ENCODE measurements around the gene CHML.

The CHML gene

DNA sequence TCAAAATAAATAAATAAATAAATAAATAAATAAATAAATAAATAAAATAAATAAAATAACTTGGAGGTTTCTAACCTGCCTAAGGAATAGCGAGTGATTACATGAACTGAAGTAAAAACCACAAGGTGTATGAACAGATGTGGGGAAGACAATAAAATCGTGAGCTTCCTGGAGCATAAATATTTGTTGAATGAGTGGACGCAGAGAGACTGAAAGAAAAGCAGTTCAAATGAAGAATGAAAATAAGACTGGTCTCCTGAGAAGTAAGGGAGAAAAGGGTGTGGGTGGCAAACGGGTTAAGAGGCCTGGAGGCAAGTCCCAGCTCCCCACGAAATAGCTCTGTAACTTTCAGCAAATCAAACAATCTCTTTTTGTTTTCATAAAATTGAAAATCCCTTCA is 33.6 kb downstream of the CHML start:
- Histone ChIP-seq H3K36me3 (ENCODE audit: insufficient read depth, low read length) (no peaks in the 10 kb centered on the region), H2AFZ (ENCODE audit: low read length, unreplicated experiment) (no peak overlapping the region), H3K27me3 (ENCODE audit: insufficient read depth, low read length) (no peaks in the 10 kb centered on the region), H3K27ac (ENCODE audit: low read depth, low read length) (no peak overlapping the region), H3K4me1 (ENCODE audit: control insufficient read depth, insufficient read depth, low read length, unreplicated experiment) (peaks cover 55% of the 10 kb centered on the region), H3K79me2 (ENCODE audit: control insufficient read depth, insufficient read depth, low read length, unreplicated experiment) (no peaks in the 10 kb centered on the region), H3K4me3 (ENCODE audit: low read depth, low read length) (no peak overlapping the region)

DNA sequence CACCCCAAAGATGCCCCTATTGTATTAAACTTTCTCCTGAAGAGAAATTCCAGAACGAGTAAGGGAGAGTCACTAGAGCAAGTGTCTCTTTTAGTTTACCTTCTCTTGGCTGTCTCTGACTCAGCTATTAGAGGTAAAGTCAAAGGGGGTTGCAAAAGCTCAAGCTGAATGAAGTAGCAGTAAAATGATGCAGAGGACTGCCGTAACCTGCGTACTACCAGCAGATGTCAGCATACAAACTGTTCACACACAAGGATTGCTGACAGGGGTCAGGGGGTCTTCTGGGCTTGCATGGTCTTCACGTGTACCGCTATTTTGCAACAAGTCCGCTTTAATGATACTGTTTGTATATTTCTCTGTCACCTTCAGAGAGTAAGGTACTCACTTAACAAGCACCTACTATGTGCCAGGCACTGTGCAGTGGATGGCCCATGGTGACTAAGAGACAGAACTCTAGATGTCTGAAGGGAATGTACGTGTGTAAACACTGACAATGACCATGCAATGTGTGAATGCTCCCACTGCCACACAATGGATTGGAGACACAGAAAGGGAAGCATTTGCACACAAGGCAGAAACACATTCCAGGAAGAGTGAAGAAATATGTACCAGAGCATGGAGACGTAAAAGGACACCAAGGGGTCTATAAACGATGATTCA is 34.9 kb downstream of the CHML start:
- Histone ChIP-seq H3K27ac (ENCODE audit: low read depth, low read length) (no peak overlapping the region), H2AFZ (ENCODE audit: low read length, unreplicated experiment) (no peak overlapping the region), H3K27me3 (ENCODE audit: insufficient read depth, low read length) (no peaks in the 10 kb centered on the region), H3K4me1 (ENCODE audit: control insufficient read depth, insufficient read depth, low read length, unreplicated experiment) (peaks cover 56% of the 10 kb centered on the region), H3K4me3 (ENCODE audit: low read depth, low read length) (no peak overlapping the region), H3K79me2 (ENCODE audit: control insufficient read depth, insufficient read depth, low read length, unreplicated experiment) (no peaks in the 10 kb centered on the region), H3K36me3 (ENCODE audit: insufficient read depth, low read length) (no peaks in the 10 kb centered on the region)

GRCh38 chr1:241603731-241604245 is 36.4 kb downstream of the CHML start:
- peaks cover 43% of the 10 kb centered on the region for H3K4me1 ChIP-seq (ENCODE audit: control insufficient read depth, insufficient read depth, low read length, unreplicated experiment)
- H3K27me3 ChIP-seq (ENCODE audit: insufficient read depth, low read length) = no peaks in the 10 kb centered on the region
- H3K36me3 ChIP-seq (ENCODE audit: insufficient read depth, low read length) = no peaks in the 10 kb centered on the region
- H3K27ac ChIP-seq (ENCODE audit: low read depth, low read length) = peak overlapping the region; percentile 96
- peak overlapping the region; percentile 93 for H2AFZ ChIP-seq (ENCODE audit: low read length, unreplicated experiment)
- peak overlapping the region; percentile 65 for H3K4me3 ChIP-seq (ENCODE audit: low read depth, low read length)
- H3K79me2 ChIP-seq (ENCODE audit: control insufficient read depth, insufficient read depth, low read length, unreplicated experiment) = no peaks in the 10 kb centered on the region

DNA sequence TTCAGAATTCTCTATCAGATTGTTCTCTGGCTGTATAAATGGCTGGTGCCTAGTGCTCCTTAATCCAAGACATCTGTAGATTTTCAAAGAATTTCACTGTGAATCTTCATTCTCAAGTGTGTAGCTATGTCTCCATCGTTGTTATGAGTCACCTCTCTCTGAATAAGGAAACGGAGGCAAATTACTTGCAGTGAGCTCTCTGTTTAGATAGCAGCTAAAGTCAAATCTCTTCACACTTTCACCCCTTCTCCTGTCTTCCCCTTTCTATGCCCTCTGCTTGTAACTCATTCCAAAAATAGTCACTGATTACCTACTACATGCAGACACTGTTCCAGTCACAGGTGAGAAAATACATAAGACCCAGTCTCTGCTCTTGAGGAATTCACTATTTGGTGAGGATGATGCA is 39.7 kb downstream of the CHML start:
- H3K27me3 ChIP-seq (ENCODE audit: insufficient read depth, low read length) = no peaks in the 10 kb centered on the region
- peaks cover 28% of the 10 kb centered on the region for H3K4me1 ChIP-seq (ENCODE audit: control insufficient read depth, insufficient read depth, low read length, unreplicated experiment)
- no peaks in the 10 kb centered on the region for H3K79me2 ChIP-seq (ENCODE audit: control insufficient read depth, insufficient read depth, low read length, unreplicated experiment)
- no peak overlapping the region; the same call in 1 of the 2 replicates for H3K4me3 ChIP-seq (ENCODE audit: low read depth, low read length)
- peaks cover 5% of the 10 kb centered on the region; the same call in 1 of the 2 replicates for H3K36me3 ChIP-seq (ENCODE audit: insufficient read depth, low read length)
- H2AFZ ChIP-seq (ENCODE audit: low read length, unreplicated experiment) = no peak overlapping the region
- no peak overlapping the region for H3K27ac ChIP-seq (ENCODE audit: low read depth, low read length)

GRCh38 chr1:241598249-241598648 is 41.9 kb downstream of the CHML start:
- Histone ChIP-seq H3K79me2 (ENCODE audit: control insufficient read depth, insufficient read depth, low read length, unreplicated experiment) (no peaks in the 10 kb centered on the region), H3K4me3 (ENCODE audit: low read depth, low read length) (no peak overlapping the region), H3K4me1 (ENCODE audit: control insufficient read depth, insufficient read depth, low read length, unreplicated experiment) (peaks cover 22% of the 10 kb centered on the region), H3K27me3 (ENCODE audit: insufficient read depth, low read length) (no peaks in the 10 kb centered on the region), H3K36me3 (ENCODE audit: insufficient read depth, low read length) (peaks cover 10% of the 10 kb centered on the region), H3K27ac (ENCODE audit: low read depth, low read length) (no peak overlapping the region), H2AFZ (ENCODE audit: low read length, unreplicated experiment) (no peak overlapping the region)

DNA sequence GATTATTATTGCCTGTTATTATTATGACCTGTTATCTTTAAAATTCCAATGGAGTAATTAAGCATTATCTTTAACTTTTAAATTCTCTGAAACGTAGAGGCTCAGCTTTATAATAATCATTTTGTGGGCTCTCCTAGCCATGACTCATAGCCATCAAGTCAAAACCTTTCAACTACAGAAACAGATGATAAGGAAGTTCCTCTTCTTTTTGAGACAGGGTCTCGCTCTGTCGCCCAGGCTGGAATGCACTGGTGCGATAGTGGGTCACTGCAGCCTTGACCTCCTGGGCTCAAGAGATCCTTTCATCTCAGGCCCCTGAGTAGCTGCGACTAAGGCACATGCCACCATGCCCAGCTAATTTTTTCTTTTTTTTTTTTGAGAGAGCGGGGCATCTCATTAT is 43.5 kb downstream of the CHML start:
- Histone ChIP-seq H3K4me1 (ENCODE audit: control insufficient read depth, insufficient read depth, low read length, unreplicated experiment) (peaks cover 30% of the 10 kb centered on the region), H3K79me2 (ENCODE audit: control insufficient read depth, insufficient read depth, low read length, unreplicated experiment) (no peaks in the 10 kb centered on the region), H3K27me3 (ENCODE audit: insufficient read depth, low read length) (no peaks in the 10 kb centered on the region), H3K36me3 (ENCODE audit: insufficient read depth, low read length) (peaks cover 10% of the 10 kb centered on the region), H3K27ac (ENCODE audit: low read depth, low read length) (no peak overlapping the region), H2AFZ (ENCODE audit: low read length, unreplicated experiment) (no peak overlapping the region), H3K4me3 (ENCODE audit: low read depth, low read length) (no peak overlapping the region)

- Histone ChIP-seq H3K4me1 (ENCODE audit: control insufficient read depth, insufficient read depth, low read length, unreplicated experiment) (peaks cover 25% of the 10 kb centered on the region), H3K4me3 (ENCODE audit: low read depth, low read length) (no peak overlapping the region), H3K79me2 (ENCODE audit: control insufficient read depth, insufficient read depth, low read length, unreplicated experiment) (no peaks in the 10 kb centered on the region), H2AFZ (ENCODE audit: low read length, unreplicated experiment) (no peak overlapping the region), H3K27ac (ENCODE audit: low read depth, low read length) (peak overlapping the region; percentile 12), H3K27me3 (ENCODE audit: insufficient read depth, low read length) (no peaks in the 10 kb centered on the region), H3K36me3 (ENCODE audit: insufficient read depth, low read length) (peaks cover 10% of the 10 kb centered on the region)
Observed at GRCh38 chr1:241593186-241593585, 47.0 kb downstream of the CHML start.

DNA sequence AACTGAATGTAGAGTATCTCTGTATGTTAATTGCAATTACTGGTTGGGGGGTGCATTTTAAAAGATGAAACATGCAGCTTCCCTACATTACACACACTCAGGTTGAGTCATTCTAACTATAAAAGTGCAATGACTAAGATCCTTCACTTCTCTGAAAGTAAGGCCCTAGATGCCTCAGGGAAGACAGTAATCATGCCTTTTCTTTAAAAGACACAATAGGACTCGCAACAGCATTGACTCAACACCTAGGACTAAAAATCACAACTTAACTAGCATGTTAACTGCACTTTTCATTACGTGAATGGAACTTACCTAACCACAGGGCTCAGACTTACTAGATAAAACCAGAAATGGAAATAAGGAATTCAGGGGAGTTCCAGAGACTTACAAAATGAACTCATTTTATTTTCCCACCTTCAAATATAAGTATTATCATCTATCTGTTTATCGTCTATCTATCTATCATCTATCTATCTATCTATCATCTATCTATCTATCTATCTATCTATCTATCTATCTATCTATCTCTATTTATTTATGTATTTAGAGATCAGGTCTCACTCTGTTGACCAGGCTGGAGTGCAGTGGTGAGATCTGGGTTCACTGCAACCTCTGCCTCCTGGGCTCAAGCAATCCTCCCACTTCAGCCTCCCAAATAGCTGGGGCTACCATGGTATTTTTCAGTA is 47.8 kb downstream of the CHML start:
- Histone ChIP-seq H3K4me3 (ENCODE audit: low read depth, low read length) (no peak overlapping the region), H3K36me3 (ENCODE audit: insufficient read depth, low read length) (peaks cover 10% of the 10 kb centered on the region)

DNA sequence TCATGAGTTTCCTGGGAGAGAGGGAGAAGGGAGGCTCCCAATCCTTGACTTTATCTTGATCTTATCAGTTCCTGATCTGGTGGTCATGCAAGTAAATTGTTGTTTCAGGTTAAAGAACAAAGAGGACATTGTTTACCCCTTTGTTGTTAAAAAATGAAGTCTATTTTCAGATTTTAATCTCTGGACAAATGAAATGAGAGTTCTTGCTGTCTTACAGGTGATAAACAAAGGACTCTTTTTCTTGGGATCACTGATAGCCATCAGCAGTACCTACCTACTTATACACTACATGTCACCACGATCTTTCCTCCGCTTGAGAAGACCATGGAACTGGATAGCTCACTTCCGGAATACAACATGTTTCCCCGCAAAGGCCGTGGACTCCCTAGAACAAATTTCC is 48.4 kb downstream of the CHML start:
- Histone ChIP-seq H3K27ac (ENCODE audit: low read depth, low read length) (no peak overlapping the region), H3K79me2 (ENCODE audit: control insufficient read depth, insufficient read depth, low read length, unreplicated experiment) (no peaks in the 10 kb centered on the region), H2AFZ (ENCODE audit: low read length, unreplicated experiment) (no peak overlapping the region), H3K4me3 (ENCODE audit: low read depth, low read length) (no peak overlapping the region), H3K4me1 (ENCODE audit: control insufficient read depth, insufficient read depth, low read length, unreplicated experiment) (peaks cover 25% of the 10 kb centered on the region), H3K27me3 (ENCODE audit: insufficient read depth, low read length) (no peaks in the 10 kb centered on the region), H3K36me3 (ENCODE audit: insufficient read depth, low read length) (peaks cover 6% of the 10 kb centered on the region)

More for the DNA sequence above, 47.8 kb downstream of the CHML start:
- H3K27me3 ChIP-seq (ENCODE audit: insufficient read depth, low read length) = no peaks in the 10 kb centered on the region
- peak overlapping the region; percentile 33 for H3K27ac ChIP-seq (ENCODE audit: low read depth, low read length)
- H3K4me1 ChIP-seq (ENCODE audit: control insufficient read depth, insufficient read depth, low read length, unreplicated experiment) = peaks cover 25% of the 10 kb centered on the region
- no peaks in the 10 kb centered on the region for H3K79me2 ChIP-seq (ENCODE audit: control insufficient read depth, insufficient read depth, low read length, unreplicated experiment)
- H2AFZ ChIP-seq (ENCODE audit: low read length, unreplicated experiment) = no peak overlapping the region

DNA sequence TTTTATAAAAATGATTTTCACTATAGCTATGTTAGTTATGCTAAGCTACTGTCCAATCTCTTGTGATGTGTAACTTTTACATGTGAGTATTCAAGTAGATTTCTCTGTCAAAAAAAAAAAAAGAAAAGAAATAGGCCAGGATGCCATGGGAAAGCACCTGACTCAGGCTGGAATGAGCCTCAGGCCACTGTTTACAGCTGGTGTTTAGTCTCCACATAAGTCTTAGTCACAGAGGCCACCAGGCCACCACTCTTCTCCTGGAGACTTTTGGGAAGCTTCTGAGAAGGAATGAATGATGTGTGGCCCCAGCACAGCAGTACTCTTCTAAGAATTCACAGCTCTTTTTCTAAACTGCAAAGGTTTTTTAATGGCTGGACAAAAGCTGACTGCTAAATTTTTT is 48.9 kb downstream of the CHML start:
- H3K4me1 ChIP-seq (ENCODE audit: control insufficient read depth, insufficient read depth, low read length, unreplicated experiment) = peaks cover 25% of the 10 kb centered on the region

GRCh38 chr1:241590719-241591118 is 49.5 kb downstream of the CHML start:
- no peak overlapping the region for H3K4me3 ChIP-seq (ENCODE audit: low read depth, low read length)
- H2AFZ ChIP-seq (ENCODE audit: low read length, unreplicated experiment) = no peak overlapping the region
- no peaks in the 10 kb centered on the region for H3K79me2 ChIP-seq (ENCODE audit: control insufficient read depth, insufficient read depth, low read length, unreplicated experiment)
- H3K27me3 ChIP-seq (ENCODE audit: insufficient read depth, low read length) = no peaks in the 10 kb centered on the region
- no peak overlapping the region for H3K27ac ChIP-seq (ENCODE audit: low read depth, low read length)
- peaks cover 25% of the 10 kb centered on the region for H3K4me1 ChIP-seq (ENCODE audit: control insufficient read depth, insufficient read depth, low read length, unreplicated experiment)
- peaks cover 6% of the 10 kb centered on the region for H3K36me3 ChIP-seq (ENCODE audit: insufficient read depth, low read length)

More for the DNA sequence above, 48.9 kb downstream of the CHML start:
- H2AFZ ChIP-seq (ENCODE audit: low read length, unreplicated experiment) = no peak overlapping the region
- no peaks in the 10 kb centered on the region for H3K27me3 ChIP-seq (ENCODE audit: insufficient read depth, low read length)
- H3K27ac ChIP-seq (ENCODE audit: low read depth, low read length) = no peak overlapping the region
- H3K79me2 ChIP-seq (ENCODE audit: control insufficient read depth, insufficient read depth, low read length, unreplicated experiment) = no peaks in the 10 kb centered on the region
- H3K36me3 ChIP-seq (ENCODE audit: insufficient read depth, low read length) = peaks cover 6% of the 10 kb centered on the region
- H3K4me3 ChIP-seq (ENCODE audit: low read depth, low read length) = no peak overlapping the region
